HepG2 (cell line): Measurements from ENCODE around the gene C12orf56. TPM values are rescaled to one million over a fixed set of nuclear protein-coding genes. Genes with fewer than 3 reads are reported as not detected.
A peak's percentile ranks its signal among the peaks of the same experiment; 100 is the strongest.

Source experiments
- ARNTL ChIP-seq: sonication (generic); formaldehyde crosslinking; IDR thresholded peaks from 2 replicates; pipeline ENCODE4 v1.4.0; 2020; ENCODE audit warnings: mild to moderate bottlenecking, missing genetic modification reagents
- CEBPB ChIP-seq: IDR thresholded peaks from 2 replicates; pipeline ENCODE4 v1.6.1; 2011; ENCODE audit warnings: low read depth, low read length, improper control_type of control experiment, borderline replicate concordance
- CEBPG ChIP-seq: IDR thresholded peaks from 2 replicates; pipeline ENCODE4 v1.6.1; 2016
- DMAP1 ChIP-seq: IDR thresholded peaks from 2 replicates; pipeline ENCODE4 v1.6.1; 2016
- HOXD1 ChIP-seq: sonication (generic); formaldehyde crosslinking; IDR thresholded peaks from 2 replicates; pipeline ENCODE4 v1.5.0; 2020; ENCODE audit warnings: missing genetic modification reagents
- IRF2 ChIP-seq: IDR thresholded peaks from 2 replicates; pipeline ENCODE4 v1.6.1; 2018; ENCODE audit warnings: missing genetic modification reagents, missing compliant biosample characterization
- KDM2A ChIP-seq: sonication (generic); formaldehyde crosslinking; IDR thresholded peaks from 2 replicates; pipeline ENCODE4 v1.4.0; 2020; ENCODE audit warnings: low read depth, missing genetic modification reagents, borderline replicate concordance
- MEIS2 ChIP-seq: sonication (generic); formaldehyde crosslinking; IDR thresholded peaks from 2 replicates; pipeline ENCODE4 v1.9.0; 2021; ENCODE audit warnings: mild to moderate bottlenecking, missing genetic modification reagents
- MXI1 ChIP-seq: IDR thresholded peaks from 3 replicates; pipeline ENCODE4 v1.6.1; 2012; ENCODE audit warnings: low read depth, low read length, inconsistent platforms, borderline replicate concordance
- NFKB2 ChIP-seq: sonication (generic); formaldehyde crosslinking; IDR thresholded peaks from 2 replicates; pipeline ENCODE4 v1.4.0; 2020; ENCODE audit warnings: missing genetic modification reagents, borderline replicate concordance
- NR2F2 ChIP-seq: IDR thresholded peaks from 2 replicates; pipeline ENCODE4 v1.6.1; 2012; ENCODE audit warnings: low read depth, inconsistent platforms, borderline replicate concordance
- NR3C1 ChIP-seq: sonication (generic); formaldehyde crosslinking; IDR thresholded peaks from 2 replicates; pipeline ENCODE4 v1.4.0; 2020; ENCODE audit warnings: missing genetic modification reagents
- PHF8 ChIP-seq: sonication (generic); formaldehyde crosslinking; IDR thresholded peaks from 2 replicates; pipeline ENCODE4 v1.5.0; 2020; ENCODE audit warnings: missing genetic modification reagents
- POLR2AphosphoS5 ChIP-seq: IDR thresholded peaks from 2 replicates; pipeline ENCODE4 v1.6.1; 2012; ENCODE audit warnings: low read depth, low read length
- SAFB2 ChIP-seq: sonication (generic); formaldehyde crosslinking; IDR thresholded peaks from 2 replicates; pipeline ENCODE4 v1.5.1; 2020; ENCODE audit warnings: missing genetic modification reagents, low read depth, mild to moderate bottlenecking, borderline replicate concordance
- SRSF9 ChIP-seq: fragments of 200-400 bp; formaldehyde crosslinking; IDR thresholded peaks from 2 replicates; pipeline ENCODE4 v1.6.1; 2018; ENCODE audit warnings: borderline replicate concordance, mild to moderate bottlenecking, low read depth, low read length; ENCODE audit not compliant: insufficient read depth, poor library complexity, severe bottlenecking
- TP53 ChIP-seq: sonication (generic); formaldehyde crosslinking; conservative IDR thresholded peaks from 2 replicates; pipeline ENCODE4 v1.4.0; 2020; ENCODE audit warnings: missing genetic modification reagents
- ZBTB20 ChIP-seq: sonication (generic); formaldehyde crosslinking; IDR thresholded peaks from 2 replicates; pipeline ENCODE4 v1.8.1; 2023; ENCODE audit warnings: missing genetic modification reagents, low read depth, mild to moderate bottlenecking, borderline replicate concordance
- ZNF354B ChIP-seq: sonication (generic); formaldehyde crosslinking; IDR thresholded peaks from 2 replicates; pipeline ENCODE4 v1.8.0; 2022; ENCODE audit warnings: mild to moderate bottlenecking, missing genetic modification reagents
- ZNF678 ChIP-seq: sonication (generic); formaldehyde crosslinking; IDR thresholded peaks from 2 replicates; pipeline ENCODE4 v1.4.0; 2020; ENCODE audit warnings: mild to moderate bottlenecking, missing genetic modification reagents
- ZNF780A ChIP-seq: sonication (generic); formaldehyde crosslinking; IDR thresholded peaks from 2 replicates; pipeline ENCODE4 v1.8.0; 2022; ENCODE audit warnings: mild to moderate bottlenecking, missing genetic modification reagents, moderate library complexity
- ZNF850 ChIP-seq: sonication (generic); formaldehyde crosslinking; conservative IDR thresholded peaks from 2 replicates; pipeline ENCODE4 v1.9.0; 2021; ENCODE audit warnings: mild to moderate bottlenecking, missing genetic modification reagents
- polyA plus RNA-seq, 8 experiments: library from polyadenylated mRNA; depleted of rRNA in 3 of 8; stranded (reverse) in 7 of 8; unstranded in 1 of 8; fragments of >200 nt; fragmentation: Illumina TruSeq in 4 of 8; extraction: Trizol in 4 of 8; gene quantifications; 2 replicates each; pipeline versions ENCODE4 v1.2.1 to v1.2.3, GENCODE V29; 2011 to 2016; ENCODE audit warnings: low read depth in 4 of 8, missing spikeins in 1 of 8, mixed read lengths in 1 of 8; ENCODE audit not compliant: insufficient read depth in 1 of 8
- total RNA-seq, 5 experiments: library from RNA; depleted of rRNA; stranded (reverse); fragments of >200 nt; fragmentation: Illumina TruSeq; extraction: Trizol; gene quantifications; 2 replicates each; pipeline ENCODE4 v1.2.3, GENCODE V29; 2016; ENCODE audit warnings: low read depth in 1 of 5
- TF ChIP-seq, protein P1 (sequence below): IDR thresholded peaks from 2 replicates; pipeline ENCODE4 v1.6.1; 2016
- TF ChIP-seq, protein P2 (sequence below): sonication (generic); formaldehyde crosslinking; IDR thresholded peaks from 2 replicates; pipeline ENCODE4 v1.4.0; 2020; ENCODE audit warnings: mild to moderate bottlenecking, missing genetic modification reagents
- TF ChIP-seq, protein P3 (sequence below): sonication (generic); formaldehyde crosslinking; IDR thresholded peaks from 2 replicates; pipeline ENCODE4 v1.5.0; 2020; ENCODE audit warnings: missing genetic modification reagents, mild to moderate bottlenecking, borderline replicate concordance
- TF ChIP-seq, protein P4 (sequence below): sonication (generic); formaldehyde crosslinking; IDR thresholded peaks from 2 replicates; pipeline ENCODE4 v1.8.1; 2022; ENCODE audit warnings: low read depth, mild to moderate bottlenecking, missing genetic modification reagents

C12orf56 gene
- total and polyA plus RNA-seq, 2 of the 13 experiments (the other 11 are each of a cell fraction or from before 2014, with no cell fraction given), result 0.07 TPM; not detected in 1

DNA sequence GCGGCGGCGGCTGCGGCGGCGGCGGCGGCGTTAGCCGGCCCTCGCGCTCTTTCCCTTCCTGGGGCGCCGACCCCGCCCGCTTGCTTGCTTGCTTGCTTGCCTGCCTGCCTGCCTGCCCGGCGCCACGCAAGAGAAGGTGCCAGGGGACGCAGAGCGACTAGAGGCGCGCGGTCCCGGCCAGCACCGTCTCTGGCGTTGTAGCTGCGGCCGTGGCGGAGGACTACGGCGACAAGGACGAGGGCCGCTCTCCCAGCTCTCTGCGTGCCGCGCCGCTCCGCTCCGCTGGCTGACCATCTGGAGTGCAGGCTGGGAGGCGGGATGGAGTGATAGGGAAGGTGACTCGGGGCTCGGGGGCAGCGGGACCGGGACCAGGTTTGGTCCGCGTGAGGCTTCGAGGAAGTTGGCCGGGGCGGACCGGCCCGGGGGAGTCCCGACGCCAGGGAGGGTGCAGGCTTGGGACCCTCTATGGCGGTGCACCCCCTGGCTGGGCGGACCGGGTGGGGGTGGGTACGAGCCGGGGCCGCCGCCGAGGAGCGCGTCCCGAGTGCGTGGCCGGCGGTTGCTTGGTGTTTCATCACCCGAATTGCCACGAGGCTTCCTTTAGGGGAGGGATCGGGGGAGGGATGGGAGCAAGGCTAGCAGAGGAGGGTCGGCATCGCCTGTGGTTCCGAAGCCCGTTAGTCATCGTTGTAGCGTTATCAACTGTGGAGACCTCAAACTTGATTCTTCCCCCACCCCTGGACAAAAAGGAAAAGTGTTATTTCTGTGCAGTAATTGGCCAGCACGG lies 14.1 kb upstream of the C12orf56 start (continued):
- TF ChIP-seq, protein P1, sequence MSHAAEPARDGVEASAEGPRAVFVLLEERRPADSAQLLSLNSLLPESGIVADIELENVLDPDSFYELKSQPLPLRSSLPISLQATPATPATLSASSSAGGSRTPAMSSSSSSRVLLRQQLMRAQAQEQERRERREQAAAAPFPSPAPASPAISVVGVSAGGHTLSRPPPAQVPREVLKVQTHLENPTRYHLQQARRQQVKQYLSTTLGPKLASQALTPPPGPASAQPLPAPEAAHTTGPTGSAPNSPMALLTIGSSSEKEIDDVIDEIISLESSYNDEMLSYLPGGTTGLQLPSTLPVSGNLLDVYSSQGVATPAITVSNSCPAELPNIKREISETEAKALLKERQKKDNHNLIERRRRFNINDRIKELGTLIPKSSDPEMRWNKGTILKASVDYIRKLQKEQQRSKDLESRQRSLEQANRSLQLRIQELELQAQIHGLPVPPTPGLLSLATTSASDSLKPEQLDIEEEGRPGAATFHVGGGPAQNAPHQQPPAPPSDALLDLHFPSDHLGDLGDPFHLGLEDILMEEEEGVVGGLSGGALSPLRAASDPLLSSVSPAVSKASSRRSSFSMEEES (CRISPR knock-in tag), result peak; percentile 76
- TF ChIP-seq TP53 (CRISPR knock-in tag) (peak; percentile 82; the same call in 1 of the 2 replicates), NR3C1 (CRISPR knock-in tag) (no peak), KDM2A (CRISPR knock-in tag) (peak; percentile 74), ZNF354B (CRISPR knock-in tag) (peak; percentile 69; the same call in 1 of the 2 replicates), ARNTL (CRISPR knock-in tag) (peak; percentile 19; the same call in 1 of the 2 replicates), CEBPG (CRISPR knock-in tag) (peak; percentile 97), ZNF780A (CRISPR knock-in tag) (peak; percentile 97), MXI1 (peak; percentile 75; the same call in 1 of the 3 replicates), ZBTB20 (CRISPR knock-in tag) (peak; percentile 53; the same call in 1 of the 2 replicates), MEIS2 (CRISPR knock-in tag) (no peak), CEBPB (peak; percentile 91), NFKB2 (no peak; the same call in 1 of the 2 replicates), ZNF678 (CRISPR knock-in tag) (no peak), SAFB2 (CRISPR knock-in tag) (peak; percentile 58; the same call in 1 of the 2 replicates), NR2F2 (no peak), HOXD1 (CRISPR knock-in tag) (peak; percentile 74; the same call in 1 of the 2 replicates), IRF2 (peak; percentile 36; the same call in 1 of the 2 replicates), POLR2AphosphoS5 (peak; percentile 65), DMAP1 (CRISPR knock-in tag) (peak; percentile 98), ZNF850 (no peak), PHF8 (CRISPR knock-in tag) (peak; percentile 94), SRSF9 (no peak)
- TF ChIP-seq, protein P2, sequence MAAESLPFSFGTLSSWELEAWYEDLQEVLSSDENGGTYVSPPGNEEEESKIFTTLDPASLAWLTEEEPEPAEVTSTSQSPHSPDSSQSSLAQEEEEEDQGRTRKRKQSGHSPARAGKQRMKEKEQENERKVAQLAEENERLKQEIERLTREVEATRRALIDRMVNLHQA, result peak; percentile 100
- TF ChIP-seq, protein P3, sequence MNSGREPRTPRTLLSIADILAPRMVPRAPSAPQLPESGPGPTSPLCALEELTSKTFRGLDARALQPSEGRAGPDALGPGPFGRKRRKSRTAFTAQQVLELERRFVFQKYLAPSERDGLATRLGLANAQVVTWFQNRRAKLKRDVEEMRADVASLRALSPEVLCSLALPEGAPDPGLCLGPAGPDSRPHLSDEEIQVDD (CRISPR knock-in tag), result peak; percentile 61; the same call in 1 of the 2 replicates
- TF ChIP-seq, protein P4, sequence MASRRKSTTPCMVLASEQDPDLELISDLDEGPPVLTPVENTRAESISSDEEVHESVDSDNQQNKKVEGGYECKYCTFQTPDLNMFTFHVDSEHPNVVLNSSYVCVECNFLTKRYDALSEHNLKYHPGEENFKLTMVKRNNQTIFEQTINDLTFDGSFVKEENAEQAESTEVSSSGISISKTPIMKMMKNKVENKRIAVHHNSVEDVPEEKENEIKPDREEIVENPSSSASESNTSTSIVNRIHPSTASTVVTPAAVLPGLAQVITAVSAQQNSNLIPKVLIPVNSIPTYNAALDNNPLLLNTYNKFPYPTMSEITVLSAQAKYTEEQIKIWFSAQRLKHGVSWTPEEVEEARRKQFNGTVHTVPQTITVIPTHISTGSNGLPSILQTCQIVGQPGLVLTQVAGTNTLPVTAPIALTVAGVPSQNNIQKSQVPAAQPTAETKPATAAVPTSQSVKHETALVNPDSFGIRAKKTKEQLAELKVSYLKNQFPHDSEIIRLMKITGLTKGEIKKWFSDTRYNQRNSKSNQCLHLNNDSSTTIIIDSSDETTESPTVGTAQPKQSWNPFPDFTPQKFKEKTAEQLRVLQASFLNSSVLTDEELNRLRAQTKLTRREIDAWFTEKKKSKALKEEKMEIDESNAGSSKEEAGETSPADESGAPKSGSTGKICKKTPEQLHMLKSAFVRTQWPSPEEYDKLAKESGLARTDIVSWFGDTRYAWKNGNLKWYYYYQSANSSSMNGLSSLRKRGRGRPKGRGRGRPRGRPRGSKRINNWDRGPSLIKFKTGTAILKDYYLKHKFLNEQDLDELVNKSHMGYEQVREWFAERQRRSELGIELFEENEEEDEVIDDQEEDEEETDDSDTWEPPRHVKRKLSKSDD, result no peak
